RWPE2 (cell line): ENCODE results near the gene MRPL42.

Experiments used
- ATAC-seq: fragments of 200-7000 bp; cut with Tn5 transposase; 3 replicates; pipeline ENCODE4 v1.9.1; 2021; ENCODE audit warnings: low read depth
- DNase-seq: peaks from one replicate; pipeline ENCODE4 v3.0.0-alpha.2; 2020; ENCODE audit warnings: low spot score
- H3K27ac ChIP-seq: fragments of 450-650 bp; 2 replicates; pipeline ENCODE4 v1.5.1; 2017; ENCODE audit warnings: mild to moderate bottlenecking; ENCODE audit not compliant: poor library complexity, severe bottlenecking
- H3K27me3 ChIP-seq: fragments of 250-450 bp; sonication (Bioruptor Pico); 2 replicates; pipeline ENCODE4 v1.5.1; 2021; ENCODE audit warnings: mild to moderate bottlenecking, moderate library complexity; ENCODE audit not compliant: insufficient read depth, poor library complexity, severe bottlenecking
- H3K36me3 ChIP-seq: fragments of 250-450 bp; sonication (Bioruptor Pico); 2 replicates; pipeline ENCODE4 v1.5.1; 2020; ENCODE audit warnings: low read depth, mild to moderate bottlenecking, moderate library complexity
- H3K4me1 ChIP-seq: fragments of 250-450 bp; sonication (Bioruptor Pico); 2 replicates; pipeline ENCODE4 v1.5.1; 2021; ENCODE audit warnings: mild to moderate bottlenecking, moderate library complexity; ENCODE audit not compliant: insufficient read depth, poor library complexity, severe bottlenecking
- H3K4me3 ChIP-seq: fragments of 250-450 bp; sonication (Bioruptor Pico); 2 replicates; pipeline ENCODE4 v1.5.1; 2021; ENCODE audit warnings: mild to moderate bottlenecking, moderate library complexity; ENCODE audit not compliant: severe bottlenecking
- H3K9me3 ChIP-seq: fragments of 250-450 bp; sonication (Bioruptor Pico); 2 replicates; pipeline ENCODE4 v1.5.1; 2021; ENCODE audit warnings: mild to moderate bottlenecking, moderate library complexity; ENCODE audit not compliant: severe bottlenecking
- TF ChIP-seq, protein P1 (sequence below): fragments of 450-650 bp; IDR thresholded peaks from one replicate; pipeline ENCODE4 v1.5.1; 2017; ENCODE audit warnings: mild to moderate bottlenecking, moderate library complexity; ENCODE audit not compliant: poor library complexity, severe bottlenecking

MRPL42 gene

DNA sequence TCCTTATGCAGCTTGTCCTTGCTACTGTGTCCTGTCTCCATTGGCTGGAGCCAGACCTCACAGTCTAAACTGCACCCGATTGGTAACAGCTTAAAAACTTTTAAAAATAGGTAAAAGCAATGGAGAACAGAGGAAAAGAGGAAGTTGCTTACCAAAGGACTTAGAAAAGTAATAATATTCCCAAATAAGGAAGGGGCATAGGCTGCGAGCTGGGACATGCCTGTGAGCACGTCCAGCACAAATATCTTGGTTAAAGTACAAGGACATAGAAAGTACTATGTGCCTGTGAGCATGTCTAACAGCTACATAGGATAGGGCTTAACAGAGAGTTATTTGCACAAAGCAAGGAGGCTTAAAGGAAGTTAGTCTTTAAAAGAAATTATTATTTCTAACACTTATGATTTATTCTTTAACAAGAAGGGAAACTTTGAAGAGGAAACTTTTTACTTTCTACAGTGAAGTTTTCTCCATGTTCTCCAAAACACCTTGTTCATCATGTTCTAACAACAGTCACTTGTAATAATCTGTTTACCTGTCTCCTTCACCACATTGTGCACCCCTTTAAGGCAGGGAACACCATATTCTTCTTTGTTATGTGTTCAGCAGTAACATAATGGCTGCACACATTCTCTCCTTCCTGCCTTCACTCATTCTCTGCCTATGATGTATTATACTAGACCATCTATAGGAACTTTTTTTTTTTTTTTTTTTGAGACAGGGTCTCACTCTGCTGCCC is 15.7 kb upstream of the MRPL42 start:
- H3K36me3 ChIP-seq = no peaks in the 10 kb centered on the region
- H3K4me1 ChIP-seq = peaks cover 4% of the 10 kb centered on the region
- TF ChIP-seq, protein P1, sequence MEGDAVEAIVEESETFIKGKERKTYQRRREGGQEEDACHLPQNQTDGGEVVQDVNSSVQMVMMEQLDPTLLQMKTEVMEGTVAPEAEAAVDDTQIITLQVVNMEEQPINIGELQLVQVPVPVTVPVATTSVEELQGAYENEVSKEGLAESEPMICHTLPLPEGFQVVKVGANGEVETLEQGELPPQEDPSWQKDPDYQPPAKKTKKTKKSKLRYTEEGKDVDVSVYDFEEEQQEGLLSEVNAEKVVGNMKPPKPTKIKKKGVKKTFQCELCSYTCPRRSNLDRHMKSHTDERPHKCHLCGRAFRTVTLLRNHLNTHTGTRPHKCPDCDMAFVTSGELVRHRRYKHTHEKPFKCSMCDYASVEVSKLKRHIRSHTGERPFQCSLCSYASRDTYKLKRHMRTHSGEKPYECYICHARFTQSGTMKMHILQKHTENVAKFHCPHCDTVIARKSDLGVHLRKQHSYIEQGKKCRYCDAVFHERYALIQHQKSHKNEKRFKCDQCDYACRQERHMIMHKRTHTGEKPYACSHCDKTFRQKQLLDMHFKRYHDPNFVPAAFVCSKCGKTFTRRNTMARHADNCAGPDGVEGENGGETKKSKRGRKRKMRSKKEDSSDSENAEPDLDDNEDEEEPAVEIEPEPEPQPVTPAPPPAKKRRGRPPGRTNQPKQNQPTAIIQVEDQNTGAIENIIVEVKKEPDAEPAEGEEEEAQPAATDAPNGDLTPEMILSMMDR = no peak
- no peaks in the 10 kb centered on the region for H3K27me3 ChIP-seq
- H3K27ac ChIP-seq = no peak overlapping the region
- H3K9me3 ChIP-seq = no peaks in the 10 kb centered on the region
- ATAC-seq = no peak
- DNase-seq = no peak
- no peak overlapping the region for H3K4me3 ChIP-seq

DNA sequence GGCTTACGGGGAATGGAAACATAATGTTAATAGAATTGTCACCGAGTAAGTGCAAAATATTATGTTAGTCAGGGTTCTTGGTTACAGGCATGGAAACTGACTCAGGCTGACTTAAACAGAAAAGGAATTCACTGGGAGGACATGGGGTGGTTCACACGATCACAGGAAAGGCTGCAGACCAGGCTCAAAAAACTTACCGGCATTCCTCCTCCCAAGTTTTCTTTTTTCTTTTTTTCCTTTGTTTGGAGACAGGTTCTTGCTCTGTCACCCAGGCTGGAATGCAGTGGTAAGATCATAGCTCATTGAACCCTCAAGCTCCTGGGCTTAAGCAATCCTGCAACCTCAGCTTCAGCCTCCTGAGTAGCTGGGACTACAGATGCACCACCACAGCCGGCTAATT is 13.7 kb upstream of the MRPL42 start:
- Histone ChIP-seq H3K4me1 (peaks cover 4% of the 10 kb centered on the region), H3K36me3 (no peaks in the 10 kb centered on the region), H3K27me3 (no peaks in the 10 kb centered on the region), H3K9me3 (no peaks in the 10 kb centered on the region), H3K4me3 (no peak overlapping the region), H3K27ac (no peak overlapping the region)
- ATAC-seq = no peak
- DNase-seq = no peak
- TF ChIP-seq, protein P1 = no peak

DNA sequence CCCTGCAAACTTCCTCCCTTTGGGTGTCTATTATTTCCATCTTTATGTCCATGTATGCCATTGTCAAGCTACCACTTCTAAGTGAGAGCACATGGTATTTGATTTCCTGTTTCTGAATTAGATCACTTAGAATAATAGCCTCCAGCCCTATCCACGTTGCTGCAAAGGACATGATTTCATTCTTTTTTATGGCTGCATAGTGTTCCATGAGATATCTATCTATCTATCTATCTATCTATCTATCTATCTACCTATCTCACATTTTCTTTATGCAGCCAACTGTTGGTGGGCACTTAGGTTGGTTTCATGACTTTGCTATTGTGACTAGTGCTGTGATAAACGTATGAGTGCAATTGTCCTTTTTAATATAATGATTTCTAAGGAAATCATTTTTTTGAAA is 11.2 kb upstream of the MRPL42 start:
- H3K4me1 ChIP-seq = peaks cover 4% of the 10 kb centered on the region
- no peaks in the 10 kb centered on the region for H3K9me3 ChIP-seq
- H3K27me3 ChIP-seq = no peaks in the 10 kb centered on the region
- ATAC-seq = no peak
- no peak overlapping the region for H3K27ac ChIP-seq
- no peaks in the 10 kb centered on the region for H3K36me3 ChIP-seq
- TF ChIP-seq, protein P1 = no peak
- DNase-seq = no peak
- H3K4me3 ChIP-seq = no peak overlapping the region

DNA sequence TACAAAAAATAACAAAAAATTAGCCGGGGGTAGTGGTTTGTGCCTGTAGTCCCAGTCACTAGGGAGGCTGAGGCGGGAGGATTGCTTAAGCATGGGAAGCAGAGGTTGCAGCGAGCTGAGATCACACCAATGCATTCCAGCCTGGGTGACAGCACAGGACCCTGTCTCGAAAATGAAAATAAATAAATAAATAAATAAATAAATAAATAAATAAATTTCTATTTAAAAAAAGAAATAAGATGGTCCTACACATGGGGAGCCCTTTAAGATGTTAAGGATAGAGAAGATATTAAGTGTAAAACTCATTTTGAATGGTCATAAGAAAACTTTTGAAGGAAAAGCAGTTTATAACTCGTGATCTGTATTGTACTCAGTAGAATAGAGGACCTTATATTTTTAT is 8.2 kb upstream of the MRPL42 start:
- no peak overlapping the region for H3K4me3 ChIP-seq
- no peaks in the 10 kb centered on the region for H3K4me1 ChIP-seq
- no peak overlapping the region for H3K27ac ChIP-seq
- ATAC-seq (no peak), DNase-seq (no peak)
- H3K36me3 ChIP-seq = no peaks in the 10 kb centered on the region
- no peaks in the 10 kb centered on the region for H3K9me3 ChIP-seq
- H3K27me3 ChIP-seq = no peaks in the 10 kb centered on the region
- TF ChIP-seq, protein P1 = no peak

DNA sequence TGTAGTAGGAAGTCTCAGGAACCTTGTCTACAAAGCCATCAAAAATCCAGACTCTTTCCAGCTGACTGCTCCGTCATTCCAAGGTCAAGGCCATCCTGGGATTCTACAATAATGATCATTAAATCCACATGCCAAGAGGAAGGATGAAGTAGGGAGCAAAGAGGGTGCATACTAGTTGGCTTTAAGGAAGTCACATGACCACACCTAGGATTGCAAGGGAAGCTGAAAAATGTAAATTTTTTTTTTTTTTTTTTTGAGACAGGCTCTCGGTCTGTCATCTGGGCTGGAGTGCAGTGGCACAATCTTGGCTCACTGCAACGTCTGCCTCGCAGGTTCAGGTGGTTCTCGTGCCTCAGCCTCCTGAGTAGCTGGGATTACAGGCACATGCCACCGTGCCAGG is 7.3 kb upstream of the MRPL42 start:
- no peak overlapping the region for H3K4me3 ChIP-seq
- ATAC-seq (no peak), DNase-seq (no peak)
- H3K4me1 ChIP-seq = no peaks in the 10 kb centered on the region
- H3K9me3 ChIP-seq = no peaks in the 10 kb centered on the region
- no peak overlapping the region for H3K27ac ChIP-seq
- TF ChIP-seq, protein P1 = no peak
- no peaks in the 10 kb centered on the region for H3K27me3 ChIP-seq
- no peaks in the 10 kb centered on the region for H3K36me3 ChIP-seq
